ENCODE measurements around the gene COL1A2.

- no peak for TF ChIP-seq CTCF (conservative IDR thresholded peaks at IDR 0.05 in 1 of 2, IDR thresholded peaks at IDR 0.05 in 1 of 2; ENCODE audit: low read depth in 1 of 2, low read length in 2 of 2)
- no peak for TF ChIP-seq EZH2 (IDR thresholded peaks at IDR 0.05; ENCODE audit: low read length, missing control alignments)
Measured at GRCh38 chr7:94439893-94440381, 45.2 kb downstream of the COL1A2 start.

Data from fibroblast of lung (primary cell).